K562 (cell line): ENCODE data around the gene CACTIN. TPM values are rescaled to one million over a fixed set of nuclear protein-coding genes. Genes with fewer than 3 reads are reported as not detected.
A peak's percentile ranks its signal among the peaks of the same experiment; 100 is the strongest.

ENCODE experiments used
- ARID1B ChIP-seq: fragments of 450-650 bp; IDR thresholded peaks from 2 replicates; pipeline ENCODE4 v1.6.1; 2016; ENCODE audit warnings: antibody characterized with exemption, mild to moderate bottlenecking, inconsistent platforms
- CEBPB ChIP-seq: fragments of 450-650 bp; IDR thresholded peaks from 2 replicates; pipeline ENCODE4 v1.6.1; 2016; ENCODE audit warnings: missing genetic modification characterization, missing compliant biosample characterization
- HDAC1 ChIP-seq, 2 experiments: fragments of 450-650 bp; IDR thresholded peaks; 2 replicates each; pipeline ENCODE4 v1.6.1; 2016 to 2017; ENCODE audit warnings: inconsistent platforms in 1 of 2, mild to moderate bottlenecking in 1 of 2, moderate library complexity in 1 of 2
- KAT2B ChIP-seq: IDR thresholded peaks from one replicate; pipeline ENCODE4 v1.6.1; 2012; ENCODE audit warnings: low read depth, mild to moderate bottlenecking, control low read depth, inconsistent platforms, low read length, moderate library complexity
- MEIS2 ChIP-seq: fragments of 450-650 bp; IDR thresholded peaks from 2 replicates; pipeline ENCODE4 v1.6.1; 2014; ENCODE audit warnings: mild to moderate bottlenecking; ENCODE audit not compliant: partially characterized antibody
- MNT ChIP-seq, 2 experiments: fragments of 450-650 bp; conservative IDR thresholded peaks; 2 replicates each; pipeline ENCODE4 v1.6.1; 2017; ENCODE audit warnings: mild to moderate bottlenecking in 2 of 2, moderate library complexity in 2 of 2
- POLR2AphosphoS5 ChIP-seq: IDR thresholded peaks from 2 replicates; pipeline ENCODE4 v1.6.1; 2011; ENCODE audit warnings: mild to moderate bottlenecking, low read depth, low read length, moderate library complexity; ENCODE audit not compliant: control insufficient read depth, insufficient read depth
- RBM25 ChIP-seq: fragments of 200-400 bp; formaldehyde crosslinking; IDR thresholded peaks from 2 replicates; pipeline ENCODE4 v1.6.1; 2018; ENCODE audit warnings: low read length, low read depth, moderate library complexity; ENCODE audit not compliant: severe bottlenecking
- SREBF1 ChIP-seq: fragments of 150-350 bp; IDR thresholded peaks from 2 replicates; pipeline ENCODE4 v1.6.1; 2014; ENCODE audit warnings: antibody characterized with exemption, low read depth, low read length, borderline replicate concordance
- TBL1XR1 ChIP-seq, 2 experiments: IDR thresholded peaks; 2 replicates each; pipeline ENCODE4 v1.6.1; 2012; ENCODE audit warnings: improper control_type of control experiment in 2 of 2, low read length in 2 of 2, mild to moderate bottlenecking in 1 of 2
- ZKSCAN3 ChIP-seq: fragments of 250-450 bp; sonication (Bioruptor Pico); IDR thresholded peaks from 2 replicates; pipeline ENCODE4 v1.4.0; 2020
- ZNF133 ChIP-seq: fragments of 250-450 bp; sonication (Bioruptor Pico); IDR thresholded peaks from 2 replicates; pipeline ENCODE4 v1.4.0; 2020; ENCODE audit warnings: mild to moderate bottlenecking
- ZNF347 ChIP-seq: fragments of 450-650 bp; formaldehyde crosslinking; IDR thresholded peaks from 2 replicates; pipeline ENCODE4 v1.4.0; 2020; ENCODE audit warnings: low read depth, mild to moderate bottlenecking, moderate library complexity
- polyA plus RNA-seq, 8 experiments: library from polyadenylated mRNA; depleted of rRNA in 4 of 8; stranded (reverse) in 5 of 8; unstranded in 3 of 8; fragments of >200 nt; fragmentation: Nextera tagmentation in 2 of 8; fragmentation: Illumina TruSeq in 1 of 8; extraction: Ambion mirVana in 2 of 8; extraction: Trizol in 1 of 8; gene quantifications; 2 replicates each; pipeline versions ENCODE4 v1.2.1 to v1.2.3, GENCODE V29; 2011 to 2014; ENCODE audit warnings: inconsistent platforms in 1 of 8, missing spikeins in 1 of 8
- total RNA-seq, 7 experiments: library from RNA; depleted of rRNA in 6 of 7; stranded (reverse); fragments of >200 nt in 6 of 7; fragmentation: Illumina TruSeq in 2 of 7; extraction: Trizol in 2 of 7; gene quantifications; 2 replicates each; pipeline versions ENCODE4 v1.2.1 to v1.2.3, GENCODE V29; 2011 to 2021; ENCODE audit warnings: low replicate concordance in 1 of 7
- TF ChIP-seq, protein P1 (sequence below): fragments of 450-650 bp; IDR thresholded peaks from 2 replicates; pipeline ENCODE4 v1.6.1; 2016; ENCODE audit warnings: low read depth
- TF ChIP-seq, protein P2 (sequence below): fragments of 450-650 bp; IDR thresholded peaks from 2 replicates; pipeline ENCODE4 v1.6.1; 2016; ENCODE audit warnings: missing biosample characterization, missing genetic modification characterization

CACTIN gene
- total and polyA plus RNA-seq, 9 of the 15 experiments (the other 6 are each of a cell fraction or from before 2014, with no cell fraction given): 0.15 to 49.2 (median 15.0) TPM

GRCh38 chr19:3626473-3627350 lies at the start of gene CACTIN (continued):
- TF ChIP-seq, protein P1, sequence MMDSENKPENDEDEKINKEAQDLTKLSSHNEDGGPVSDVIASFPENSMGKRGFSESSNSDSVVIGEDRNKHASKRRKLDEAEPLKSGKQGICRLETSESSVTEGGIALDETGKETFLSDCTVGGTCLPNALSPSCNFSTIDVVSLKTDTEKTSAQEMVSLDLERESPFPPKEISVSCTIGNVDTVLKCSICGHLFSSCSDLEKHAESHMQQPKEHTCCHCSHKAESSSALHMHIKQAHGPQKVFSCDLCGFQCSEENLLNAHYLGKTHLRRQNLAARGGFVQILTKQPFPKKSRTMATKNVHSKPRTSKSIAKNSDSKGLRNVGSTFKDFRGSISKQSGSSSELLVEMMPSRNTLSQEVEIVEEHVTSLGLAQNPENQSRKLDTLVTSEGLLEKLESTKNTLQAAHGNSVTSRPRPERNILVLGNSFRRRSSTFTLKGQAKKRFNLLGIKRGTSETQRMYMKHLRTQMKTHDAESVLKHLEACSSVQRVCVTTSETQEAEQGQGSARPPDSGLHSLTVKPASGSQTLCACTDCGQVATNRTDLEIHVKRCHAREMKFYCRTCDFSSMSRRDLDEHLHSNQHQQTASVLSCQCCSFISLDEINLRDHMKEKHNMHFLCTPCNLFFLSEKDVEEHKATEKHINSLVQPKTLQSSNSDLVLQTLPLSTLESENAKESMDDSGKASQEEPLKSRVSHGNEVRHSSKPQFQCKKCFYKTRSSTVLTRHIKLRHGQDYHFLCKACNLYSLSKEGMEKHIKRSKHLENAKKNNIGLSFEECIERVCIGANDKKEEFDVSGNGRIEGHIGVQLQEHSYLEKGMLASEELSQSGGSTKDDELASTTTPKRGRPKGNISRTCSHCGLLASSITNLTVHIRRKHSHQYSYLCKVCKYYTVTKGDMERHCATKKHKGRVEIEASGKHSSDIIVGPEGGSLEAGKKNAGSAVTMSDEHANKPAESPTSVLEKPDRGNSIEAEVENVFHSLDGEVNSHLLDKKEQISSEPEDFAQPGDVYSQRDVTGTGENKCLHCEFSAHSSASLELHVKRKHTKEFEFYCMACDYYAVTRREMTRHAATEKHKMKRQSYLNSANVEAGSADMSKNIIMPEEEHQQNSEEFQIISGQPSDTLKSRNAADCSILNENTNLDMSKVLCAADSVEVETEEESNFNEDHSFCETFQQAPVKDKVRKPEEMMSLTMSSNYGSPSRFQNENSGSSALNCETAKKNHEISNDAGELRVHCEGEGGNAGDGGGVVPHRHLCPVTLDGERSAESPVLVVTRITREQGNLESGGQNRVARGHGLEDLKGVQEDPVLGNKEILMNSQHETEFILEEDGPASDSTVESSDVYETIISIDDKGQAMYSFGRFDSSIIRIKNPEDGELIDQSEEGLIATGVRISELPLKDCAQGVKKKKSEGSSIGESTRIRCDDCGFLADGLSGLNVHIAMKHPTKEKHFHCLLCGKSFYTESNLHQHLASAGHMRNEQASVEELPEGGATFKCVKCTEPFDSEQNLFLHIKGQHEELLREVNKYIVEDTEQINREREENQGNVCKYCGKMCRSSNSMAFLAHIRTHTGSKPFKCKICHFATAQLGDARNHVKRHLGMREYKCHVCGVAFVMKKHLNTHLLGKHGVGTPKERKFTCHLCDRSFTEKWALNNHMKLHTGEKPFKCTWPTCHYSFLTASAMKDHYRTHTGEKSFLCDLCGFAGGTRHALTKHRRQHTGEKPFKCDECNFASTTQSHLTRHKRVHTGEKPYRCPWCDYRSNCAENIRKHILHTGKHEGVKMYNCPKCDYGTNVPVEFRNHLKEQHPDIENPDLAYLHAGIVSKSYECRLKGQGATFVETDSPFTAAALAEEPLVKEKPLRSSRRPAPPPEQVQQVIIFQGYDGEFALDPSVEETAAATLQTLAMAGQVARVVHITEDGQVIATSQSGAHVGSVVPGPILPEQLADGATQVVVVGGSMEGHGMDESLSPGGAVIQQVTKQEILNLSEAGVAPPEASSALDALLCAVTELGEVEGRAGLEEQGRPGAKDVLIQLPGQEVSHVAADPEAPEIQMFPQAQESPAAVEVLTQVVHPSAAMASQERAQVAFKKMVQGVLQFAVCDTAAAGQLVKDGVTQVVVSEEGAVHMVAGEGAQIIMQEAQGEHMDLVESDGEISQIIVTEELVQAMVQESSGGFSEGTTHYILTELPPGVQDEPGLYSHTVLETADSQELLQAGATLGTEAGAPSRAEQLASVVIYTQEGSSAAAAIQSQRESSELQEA: no peak
- TF ChIP-seq ZKSCAN3 (CRISPR knock-in tag): no peak
- TF ChIP-seq MNT (conservative IDR thresholded peaks at IDR 0.05): peak; percentile 97
- TF ChIP-seq SREBF1: no peak
- peak; percentile 17; the same call in 1 of the 2 replicates for TF ChIP-seq ARID1B
- no peak for TF ChIP-seq MEIS2
- no peak for TF ChIP-seq ZNF347
- no peak for TF ChIP-seq RBM25
- peak in 1 of 2 experiments; percentile 96; a peak in 2 of 4 replicates for TF ChIP-seq HDAC1 (IDR thresholded peaks at IDR 0.05)
- TF ChIP-seq, protein P2, sequence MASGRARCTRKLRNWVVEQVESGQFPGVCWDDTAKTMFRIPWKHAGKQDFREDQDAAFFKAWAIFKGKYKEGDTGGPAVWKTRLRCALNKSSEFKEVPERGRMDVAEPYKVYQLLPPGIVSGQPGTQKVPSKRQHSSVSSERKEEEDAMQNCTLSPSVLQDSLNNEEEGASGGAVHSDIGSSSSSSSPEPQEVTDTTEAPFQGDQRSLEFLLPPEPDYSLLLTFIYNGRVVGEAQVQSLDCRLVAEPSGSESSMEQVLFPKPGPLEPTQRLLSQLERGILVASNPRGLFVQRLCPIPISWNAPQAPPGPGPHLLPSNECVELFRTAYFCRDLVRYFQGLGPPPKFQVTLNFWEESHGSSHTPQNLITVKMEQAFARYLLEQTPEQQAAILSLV (tag): no peak
- peak; percentile 62; the same call in 1 of the 2 replicates for TF ChIP-seq POLR2AphosphoS5
- TF ChIP-seq TBL1XR1 (IDR thresholded peaks at IDR 0.05; ENCODE audit: low read length in 2 of 2): peak; percentile 31 to 35; a peak in 1 of 4 replicates
- no peak for TF ChIP-seq CEBPB (tag)
- no peak for TF ChIP-seq KAT2B
- TF ChIP-seq ZNF133 (CRISPR knock-in tag): no peak
